Fibroblast of lung (primary cell): Measurements from ENCODE around the gene CES2. TPM values are rescaled to one million over a fixed set of nuclear protein-coding genes. Genes with fewer than 3 reads are reported as not detected.

ENCODE experiments used
- DNase-seq, 2 donors: peaks; one replicate each; pipeline versions ENCODE4 v3.0.0 to v3.0.0-alpha.2; 2010; ENCODE audit warnings: low read depth in 2 of 2
- H2AFZ ChIP-seq: 2 replicates; pipeline ENCODE4 v1.5.1; 2012; ENCODE audit warnings: low read length, control low read depth, inconsistent platforms
- H3K27ac ChIP-seq: 2 replicates; pipeline ENCODE4 v1.5.1; 2011; ENCODE audit warnings: low read length, control low read depth; ENCODE audit not compliant: insufficient read depth
- H3K27me3 ChIP-seq: 2 replicates; pipeline ENCODE4 v1.5.1; 2011; ENCODE audit warnings: mild to moderate bottlenecking, low read length; ENCODE audit not compliant: control insufficient read depth, insufficient read depth
- H3K36me3 ChIP-seq: 2 replicates; pipeline ENCODE4 v1.5.1; 2011; ENCODE audit warnings: low read length; ENCODE audit not compliant: control insufficient read depth, insufficient read depth
- H3K4me1 ChIP-seq: 2 replicates; pipeline ENCODE4 v1.5.1; 2011; ENCODE audit warnings: low read length; ENCODE audit not compliant: control insufficient read depth, insufficient read depth; ENCODE audit errors: extremely low read depth
- H3K4me2 ChIP-seq: 2 replicates; pipeline ENCODE4 v1.5.1; 2011; ENCODE audit warnings: low read length, control low read depth; ENCODE audit not compliant: insufficient read depth; ENCODE audit errors: extremely low read depth
- H3K4me3 ChIP-seq, 4 experiments: fragments of 200-600 bp in 1 of 4; sonication (generic) in 1 of 4; replicated peaks in 1 of 4; 2 replicates each; pipeline ENCODE4 v1.5.1; 2011 to 2016; ENCODE audit warnings: low read length in 4 of 4, low read depth in 3 of 4, mild to moderate bottlenecking in 3 of 4, control low read depth in 2 of 4, inconsistent platforms in 1 of 4, mixed read lengths in 1 of 4; ENCODE audit not compliant: insufficient read depth in 1 of 4; ENCODE audit errors: control extremely low read depth in 1 of 4
- H3K79me2 ChIP-seq: 2 replicates; pipeline ENCODE4 v1.5.1; 2012; ENCODE audit warnings: mild to moderate bottlenecking, low read length, inconsistent platforms; ENCODE audit not compliant: control insufficient read depth, insufficient read depth
- H3K9ac ChIP-seq: 2 replicates; pipeline ENCODE4 v1.5.1; 2011; ENCODE audit warnings: mild to moderate bottlenecking, low read length, control low read depth; ENCODE audit not compliant: insufficient read depth
- H3K9me3 ChIP-seq: 2 replicates; pipeline ENCODE4 v1.5.1; 2012; ENCODE audit warnings: low read depth, low read length; ENCODE audit not compliant: control insufficient read depth, insufficient read depth
- H4K20me1 ChIP-seq: 2 replicates; pipeline ENCODE4 v1.5.1; 2011; ENCODE audit warnings: low read length; ENCODE audit not compliant: control insufficient read depth, insufficient read depth; ENCODE audit errors: extremely low read depth
- CTCF ChIP-seq, 2 donors: IDR thresholded peaks in 1 of 2; conservative IDR thresholded peaks in 1 of 2; 1 replicate in 1 of 2; 2 replicates in 1 of 2; pipeline ENCODE4 v1.5.1; 2011 to 2012; ENCODE audit warnings: low read length in 2 of 2, control low read depth in 1 of 2, inconsistent platforms in 1 of 2, low read depth in 1 of 2, mild to moderate bottlenecking in 1 of 2
- EZH2 ChIP-seq: IDR thresholded peaks from 2 replicates; pipeline ENCODE4 v1.5.1; 2012; ENCODE audit warnings: low read length, control low read depth, mild to moderate bottlenecking; ENCODE audit errors: missing control alignments
- polyA plus RNA-seq, 2 donors: library from polyadenylated mRNA; depleted of rRNA in 1 of 2; stranded (reverse) in 1 of 2; unstranded in 1 of 2; fragments of >200 nt; gene quantifications; 2 replicates each; pipeline ENCODE4 v1.2.1, GENCODE V29; 2011 to 2012; ENCODE audit warnings: missing spikeins in 1 of 2
- total RNA-seq: library from RNA; depleted of rRNA; stranded (reverse); fragments of >200 nt; gene quantifications from 2 replicates; pipeline ENCODE4 v1.2.1, GENCODE V29; 2014

The CES2 gene
- total and polyA plus RNA-seq, 2 donors (not counting 1 experiment from before 2014, with no cell fraction given): 22.9 to 47.6 TPM

GRCh38 chr16:66888647-66889615, 46.4 kb upstream of the CES2 start:
- Histone ChIP-seq H4K20me1 (no peaks in the 10 kb centered on the region), H3K27me3 (no peaks in the 10 kb centered on the region), H3K4me2 (no peak overlapping the region), H3K27ac (no peak overlapping the region), H3K4me1 (no peaks in the 10 kb centered on the region), H3K4me3 (no peak overlapping the region), H3K36me3 (peaks cover 12% of the 10 kb centered on the region), H3K79me2 (no peaks in the 10 kb centered on the region), H2AFZ (no peak overlapping the region), H3K9ac (no peak overlapping the region), H3K9me3 (no peaks in the 10 kb centered on the region)
- DNase-seq: peak in 1 of 2 donors; percentile 43
- TF ChIP-seq CTCF (conservative IDR thresholded peaks at IDR 0.05 in 1 of 2, IDR thresholded peaks at IDR 0.05 in 1 of 2; ENCODE audit: low read depth in 1 of 2, low read length in 2 of 2): no peak
- TF ChIP-seq EZH2: no peak

- H3K4me2 ChIP-seq: no peak overlapping the region
- no peaks in the 10 kb centered on the region for H3K79me2 ChIP-seq
- no peaks in the 10 kb centered on the region for H3K27me3 ChIP-seq
- H3K4me3 ChIP-seq: no peak overlapping the region
- no peak for DNase-seq
- H4K20me1 ChIP-seq: no peaks in the 10 kb centered on the region
- no peak overlapping the region for H2AFZ ChIP-seq
- H3K27ac ChIP-seq: no peak overlapping the region
- no peak for TF ChIP-seq CTCF (conservative IDR thresholded peaks at IDR 0.05 in 1 of 2, IDR thresholded peaks at IDR 0.05 in 1 of 2; ENCODE audit: low read depth in 1 of 2, low read length in 2 of 2)
- H3K9me3 ChIP-seq: no peaks in the 10 kb centered on the region
- no peaks in the 10 kb centered on the region for H3K4me1 ChIP-seq
- H3K9ac ChIP-seq: no peak overlapping the region
- H3K36me3 ChIP-seq: peaks cover 10% of the 10 kb centered on the region
These were observed 45.7 kb upstream of the CES2 start for GRCh38 chr16:66889622-66890021.

GRCh38 chr16:66890799-66891198, 44.5 kb upstream of the CES2 start:
- peaks cover 2% of the 10 kb centered on the region for H3K36me3 ChIP-seq
- no peak overlapping the region for H3K4me2 ChIP-seq
- H3K4me1 ChIP-seq: no peaks in the 10 kb centered on the region
- H3K27ac ChIP-seq: no peak overlapping the region
- H3K9me3 ChIP-seq: no peaks in the 10 kb centered on the region
- H3K4me3 ChIP-seq: no peak overlapping the region
- H3K79me2 ChIP-seq: no peaks in the 10 kb centered on the region
- TF ChIP-seq CTCF (conservative IDR thresholded peaks at IDR 0.05 in 1 of 2, IDR thresholded peaks at IDR 0.05 in 1 of 2; ENCODE audit: low read depth in 1 of 2, low read length in 2 of 2): no peak
- TF ChIP-seq EZH2: no peak
- no peak overlapping the region for H3K9ac ChIP-seq
- H3K27me3 ChIP-seq: no peaks in the 10 kb centered on the region
- H2AFZ ChIP-seq: no peak overlapping the region
- no peaks in the 10 kb centered on the region for H4K20me1 ChIP-seq
- DNase-seq: no peak
